ENCODE measurements around the gene TMEM61. TPM values are rescaled to one million over a fixed set of nuclear protein-coding genes. Genes with fewer than 3 reads are reported as not detected.

TMEM61 gene
- total RNA-seq, 1 experiment from 2014 or later: 0.74 TPM

DNA sequence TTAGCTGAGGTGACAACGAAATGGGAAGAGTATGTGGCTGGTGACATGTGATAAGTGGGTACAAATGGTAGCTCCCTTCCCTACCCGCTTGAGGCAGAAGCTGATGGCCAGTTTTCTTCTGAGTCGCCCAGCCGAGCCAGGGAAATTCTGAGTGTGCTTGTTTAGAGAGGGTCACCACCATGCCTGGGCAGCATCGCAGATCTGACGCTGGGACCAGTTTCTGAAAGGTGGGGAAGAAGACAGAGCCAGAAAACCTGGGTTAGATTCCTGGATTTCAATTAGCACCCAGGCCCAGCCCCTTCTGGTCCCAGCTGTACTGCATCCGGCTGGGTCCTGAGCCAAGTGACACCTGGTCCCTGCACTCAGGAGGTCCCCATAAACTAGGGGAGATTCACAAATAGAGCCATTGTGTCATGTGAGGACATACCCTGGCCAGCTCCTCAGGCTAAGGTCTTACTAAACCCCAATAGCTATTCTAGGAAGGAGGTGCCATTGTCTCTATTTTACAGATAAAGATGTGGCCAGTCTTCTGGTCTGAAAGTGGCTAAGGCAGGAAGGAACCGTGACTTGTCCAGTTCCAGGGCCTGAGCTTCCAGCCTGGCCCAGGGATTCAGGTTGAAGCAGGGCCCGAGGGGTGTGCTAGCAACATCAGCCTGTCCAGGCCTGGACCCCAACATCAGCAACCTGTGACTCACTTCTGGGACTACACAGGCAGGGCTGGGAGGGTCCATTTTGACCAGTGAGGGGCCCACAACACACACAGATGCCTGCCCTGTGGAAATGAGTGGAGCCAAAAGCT is 1.7 kb upstream of the TMEM61 start (continued):
- TF ChIP-seq, protein P1, sequence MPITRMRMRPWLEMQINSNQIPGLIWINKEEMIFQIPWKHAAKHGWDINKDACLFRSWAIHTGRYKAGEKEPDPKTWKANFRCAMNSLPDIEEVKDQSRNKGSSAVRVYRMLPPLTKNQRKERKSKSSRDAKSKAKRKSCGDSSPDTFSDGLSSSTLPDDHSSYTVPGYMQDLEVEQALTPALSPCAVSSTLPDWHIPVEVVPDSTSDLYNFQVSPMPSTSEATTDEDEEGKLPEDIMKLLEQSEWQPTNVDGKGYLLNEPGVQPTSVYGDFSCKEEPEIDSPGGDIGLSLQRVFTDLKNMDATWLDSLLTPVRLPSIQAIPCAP (CRISPR knock-in tag; IDR thresholded peaks at IDR 0.05): no peak
- TF ChIP-seq, protein P2, sequence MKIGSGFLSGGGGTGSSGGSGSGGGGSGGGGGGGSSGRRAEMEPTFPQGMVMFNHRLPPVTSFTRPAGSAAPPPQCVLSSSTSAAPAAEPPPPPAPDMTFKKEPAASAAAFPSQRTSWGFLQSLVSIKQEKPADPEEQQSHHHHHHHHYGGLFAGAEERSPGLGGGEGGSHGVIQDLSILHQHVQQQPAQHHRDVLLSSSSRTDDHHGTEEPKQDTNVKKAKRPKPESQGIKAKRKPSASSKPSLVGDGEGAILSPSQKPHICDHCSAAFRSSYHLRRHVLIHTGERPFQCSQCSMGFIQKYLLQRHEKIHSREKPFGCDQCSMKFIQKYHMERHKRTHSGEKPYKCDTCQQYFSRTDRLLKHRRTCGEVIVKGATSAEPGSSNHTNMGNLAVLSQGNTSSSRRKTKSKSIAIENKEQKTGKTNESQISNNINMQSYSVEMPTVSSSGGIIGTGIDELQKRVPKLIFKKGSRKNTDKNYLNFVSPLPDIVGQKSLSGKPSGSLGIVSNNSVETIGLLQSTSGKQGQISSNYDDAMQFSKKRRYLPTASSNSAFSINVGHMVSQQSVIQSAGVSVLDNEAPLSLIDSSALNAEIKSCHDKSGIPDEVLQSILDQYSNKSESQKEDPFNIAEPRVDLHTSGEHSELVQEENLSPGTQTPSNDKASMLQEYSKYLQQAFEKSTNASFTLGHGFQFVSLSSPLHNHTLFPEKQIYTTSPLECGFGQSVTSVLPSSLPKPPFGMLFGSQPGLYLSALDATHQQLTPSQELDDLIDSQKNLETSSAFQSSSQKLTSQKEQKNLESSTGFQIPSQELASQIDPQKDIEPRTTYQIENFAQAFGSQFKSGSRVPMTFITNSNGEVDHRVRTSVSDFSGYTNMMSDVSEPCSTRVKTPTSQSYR (CRISPR knock-in tag; IDR thresholded peaks at IDR 0.05): no peak
- TF ChIP-seq, protein P3, sequence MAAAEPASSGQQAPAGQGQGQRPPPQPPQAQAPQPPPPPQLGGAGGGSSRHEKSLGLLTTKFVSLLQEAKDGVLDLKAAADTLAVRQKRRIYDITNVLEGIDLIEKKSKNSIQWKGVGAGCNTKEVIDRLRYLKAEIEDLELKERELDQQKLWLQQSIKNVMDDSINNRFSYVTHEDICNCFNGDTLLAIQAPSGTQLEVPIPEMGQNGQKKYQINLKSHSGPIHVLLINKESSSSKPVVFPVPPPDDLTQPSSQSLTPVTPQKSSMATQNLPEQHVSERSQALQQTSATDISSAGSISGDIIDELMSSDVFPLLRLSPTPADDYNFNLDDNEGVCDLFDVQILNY (CRISPR knock-in tag; IDR thresholded peaks at IDR 0.05): no peak
- no peak for TF ChIP-seq ZNF219 (CRISPR knock-in tag; IDR thresholded peaks at IDR 0.05; ENCODE audit: borderline replicate concordance)
- TF ChIP-seq JUN (CRISPR knock-in tag; IDR thresholded peaks at IDR 0.05): no peak
- TF ChIP-seq TP53 (CRISPR knock-in tag; IDR thresholded peaks at IDR 0.05): no peak

DNA sequence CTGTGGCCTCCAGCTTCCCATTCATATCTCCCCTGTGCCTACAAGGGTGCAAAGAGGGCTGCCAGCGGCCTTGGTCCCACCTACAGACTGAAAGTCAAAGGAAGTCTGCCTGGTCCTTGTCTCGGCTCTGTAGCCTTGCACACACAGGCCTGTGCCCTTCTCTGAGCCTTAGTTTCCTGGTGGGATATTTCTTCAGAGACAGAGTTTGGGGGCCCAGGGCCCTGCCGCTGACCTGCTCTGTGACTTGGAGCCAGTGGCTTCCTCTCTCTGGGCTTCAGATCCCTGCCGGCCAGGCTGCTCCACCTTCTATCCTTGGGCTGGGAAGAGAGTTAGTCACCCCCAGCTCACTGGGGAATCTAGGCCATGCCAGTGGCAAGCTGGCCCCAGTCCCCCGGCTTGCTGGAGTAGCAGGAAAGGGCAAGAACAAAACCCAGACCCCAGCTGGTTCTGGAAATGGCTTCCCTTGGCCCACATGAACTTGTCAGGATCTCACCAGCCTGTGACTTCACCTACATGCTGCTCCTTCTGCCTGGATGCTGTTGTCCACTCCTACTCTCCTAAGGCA is 1.0 kb upstream of the TMEM61 start:
- TF ChIP-seq NFYB (CRISPR knock-in tag; conservative IDR thresholded peaks at IDR 0.05; ENCODE audit: low read depth): no peak
- no peak for TF ChIP-seq NFE2L1 (CRISPR knock-in tag; IDR thresholded peaks at IDR 0.05)
- TF ChIP-seq, protein P4, sequence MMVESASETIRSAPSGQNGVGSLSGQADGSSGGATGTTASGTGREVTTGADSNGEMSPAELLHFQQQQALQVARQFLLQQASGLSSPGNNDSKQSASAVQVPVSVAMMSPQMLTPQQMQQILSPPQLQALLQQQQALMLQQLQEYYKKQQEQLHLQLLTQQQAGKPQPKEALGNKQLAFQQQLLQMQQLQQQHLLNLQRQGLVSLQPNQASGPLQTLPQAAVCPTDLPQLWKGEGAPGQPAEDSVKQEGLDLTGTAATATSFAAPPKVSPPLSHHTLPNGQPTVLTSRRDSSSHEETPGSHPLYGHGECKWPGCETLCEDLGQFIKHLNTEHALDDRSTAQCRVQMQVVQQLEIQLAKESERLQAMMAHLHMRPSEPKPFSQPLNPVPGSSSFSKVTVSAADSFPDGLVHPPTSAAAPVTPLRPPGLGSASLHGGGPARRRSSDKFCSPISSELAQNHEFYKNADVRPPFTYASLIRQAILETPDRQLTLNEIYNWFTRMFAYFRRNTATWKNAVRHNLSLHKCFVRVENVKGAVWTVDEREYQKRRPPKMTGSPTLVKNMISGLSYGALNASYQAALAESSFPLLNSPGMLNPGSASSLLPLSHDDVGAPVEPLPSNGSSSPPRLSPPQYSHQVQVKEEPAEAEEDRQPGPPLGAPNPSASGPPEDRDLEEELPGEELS (CRISPR knock-in tag; IDR thresholded peaks at IDR 0.05): no peak
- TF ChIP-seq TCF7 (CRISPR knock-in tag; IDR thresholded peaks at IDR 0.05; ENCODE audit: low read depth): no peak
- TF ChIP-seq, protein P5, sequence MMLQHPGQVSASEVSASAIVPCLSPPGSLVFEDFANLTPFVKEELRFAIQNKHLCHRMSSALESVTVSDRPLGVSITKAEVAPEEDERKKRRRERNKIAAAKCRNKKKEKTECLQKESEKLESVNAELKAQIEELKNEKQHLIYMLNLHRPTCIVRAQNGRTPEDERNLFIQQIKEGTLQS (CRISPR knock-in tag; conservative IDR thresholded peaks at IDR 0.05): no peak
- TF ChIP-seq, protein P1 (CRISPR knock-in tag; IDR thresholded peaks at IDR 0.05): no peak
- TF ChIP-seq, protein P3 (CRISPR knock-in tag; IDR thresholded peaks at IDR 0.05): no peak
- TF ChIP-seq, protein P6, sequence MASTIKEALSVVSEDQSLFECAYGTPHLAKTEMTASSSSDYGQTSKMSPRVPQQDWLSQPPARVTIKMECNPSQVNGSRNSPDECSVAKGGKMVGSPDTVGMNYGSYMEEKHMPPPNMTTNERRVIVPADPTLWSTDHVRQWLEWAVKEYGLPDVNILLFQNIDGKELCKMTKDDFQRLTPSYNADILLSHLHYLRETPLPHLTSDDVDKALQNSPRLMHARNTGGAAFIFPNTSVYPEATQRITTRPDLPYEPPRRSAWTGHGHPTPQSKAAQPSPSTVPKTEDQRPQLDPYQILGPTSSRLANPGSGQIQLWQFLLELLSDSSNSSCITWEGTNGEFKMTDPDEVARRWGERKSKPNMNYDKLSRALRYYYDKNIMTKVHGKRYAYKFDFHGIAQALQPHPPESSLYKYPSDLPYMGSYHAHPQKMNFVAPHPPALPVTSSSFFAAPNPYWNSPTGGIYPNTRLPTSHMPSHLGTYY (CRISPR knock-in tag; IDR thresholded peaks at IDR 0.05): no peak
- TF ChIP-seq, protein P7, sequence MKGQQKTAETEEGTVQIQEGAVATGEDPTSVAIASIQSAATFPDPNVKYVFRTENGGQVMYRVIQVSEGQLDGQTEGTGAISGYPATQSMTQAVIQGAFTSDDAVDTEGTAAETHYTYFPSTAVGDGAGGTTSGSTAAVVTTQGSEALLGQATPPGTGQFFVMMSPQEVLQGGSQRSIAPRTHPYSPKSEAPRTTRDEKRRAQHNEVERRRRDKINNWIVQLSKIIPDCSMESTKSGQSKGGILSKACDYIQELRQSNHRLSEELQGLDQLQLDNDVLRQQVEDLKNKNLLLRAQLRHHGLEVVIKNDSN (CRISPR knock-in tag; IDR thresholded peaks at IDR 0.05): no peak
- Mint-ChIP-seq H3K9me3 (no peaks in the 10 kb centered on the region), H3K4me3 (peak overlapping the region; percentile 55), H3K27ac (no peak overlapping the region), H3K36me3 (no peaks in the 10 kb centered on the region), H3K4me1 (peaks cover 26% of the 10 kb centered on the region), H3K27me3 (ENCODE audit: low read depth) (peaks cover 31% of the 10 kb centered on the region)
- no peak for ATAC-seq
- DNase-seq (ENCODE audit: low spot score): no peak
- CTCF ChIA-PET: interaction anchor here (1.0 to 4.3 kb wide), 4 partner anchors 29 to 43 kb away, joined by 5 to 27 read pairs (median 20); no protein-coding TSS in a partner anchor
- POLR2A ChIA-PET: no interaction called here
